GM23338 (cell line): ENCODE results near the gene CACNA1F. TPM values are rescaled to one million over a fixed set of nuclear protein-coding genes. Genes with fewer than 3 reads are reported as not detected.

Experiments
- ATAC-seq: fragments of 200-7000 bp; cut with Tn5 transposase; 3 replicates; pipeline ENCODE4 v1.9.1; 2020
- DNase-seq: peaks from one replicate; pipeline ENCODE4 v3.0.0-alpha.2; 2015; ENCODE audit warnings: low spot score
- H2AFZ ChIP-seq: fragments of 200-600 bp; sonication (generic); 2 replicates; pipeline ENCODE4 v1.8.0; 2016; ENCODE audit warnings: antibody characterized with exemption, mild to moderate bottlenecking, moderate library complexity
- H3F3A ChIP-seq: fragments of 200-600 bp; sonication (generic); replicated peaks from 2 replicates; pipeline ENCODE4 v1.8.0; 2017; ENCODE audit warnings: antibody characterized with exemption, mixed run types, low read depth
- H3K27ac ChIP-seq: fragments of 200-600 bp; sonication (generic); 2 replicates; pipeline ENCODE4 v1.6.1; 2016; ENCODE audit warnings: low read depth
- H3K27me3 ChIP-seq: fragments of 200-600 bp; sonication (generic); 2 replicates; pipeline ENCODE4 v1.8.0; 2016; ENCODE audit warnings: mild to moderate bottlenecking, mixed run types, moderate library complexity; ENCODE audit not compliant: insufficient read depth
- H3K36me3 ChIP-seq: fragments of 200-600 bp; sonication (generic); 2 replicates; pipeline ENCODE4 v1.8.0; 2016; ENCODE audit warnings: mild to moderate bottlenecking; ENCODE audit not compliant: insufficient read depth
- H3K4me1 ChIP-seq: fragments of 200-600 bp; sonication (generic); 2 replicates; pipeline ENCODE4 v1.8.0; 2016; ENCODE audit warnings: mild to moderate bottlenecking, moderate library complexity; ENCODE audit not compliant: insufficient read depth
- H3K4me2 ChIP-seq: fragments of 200-600 bp; sonication (generic); 2 replicates; pipeline ENCODE4 v1.7.1; 2017; ENCODE audit warnings: mixed run types
- H3K4me3 ChIP-seq: fragments of 200-600 bp; sonication (generic); 2 replicates; pipeline ENCODE4 v1.6.1; 2016; ENCODE audit warnings: mixed run types
- H3K79me2 ChIP-seq: fragments of 200-600 bp; sonication (generic); replicated peaks from 2 replicates; pipeline ENCODE4 v1.8.0; 2017; ENCODE audit warnings: mild to moderate bottlenecking; ENCODE audit not compliant: insufficient read depth
- H3K9me2 ChIP-seq: fragments of 200-600 bp; sonication (generic); 2 replicates; pipeline ENCODE4 v1.8.0; 2017; ENCODE audit not compliant: insufficient read depth
- H4K20me1 ChIP-seq: fragments of 200-600 bp; sonication (generic); replicated peaks from 2 replicates; pipeline ENCODE4 v1.8.0; 2017; ENCODE audit warnings: mild to moderate bottlenecking; ENCODE audit not compliant: insufficient read depth
- H3K27ac Mint-ChIP-seq: 2 replicates; pipeline ENCODE4 v1.8.0; 2020; ENCODE audit warnings: inconsistent platforms, mild to moderate bottlenecking, moderate library complexity, mixed read lengths
- H3K27me3 Mint-ChIP-seq: 3 replicates; pipeline ENCODE4 v1.8.0; 2022; ENCODE audit warnings: low read depth, mild to moderate bottlenecking, moderate library complexity, mixed read lengths, inconsistent platforms; ENCODE audit not compliant: insufficient read depth, poor library complexity
- H3K36me3 Mint-ChIP-seq: 3 replicates; pipeline ENCODE4 v1.8.0; 2021; ENCODE audit warnings: low read depth, mild to moderate bottlenecking, inconsistent platforms, moderate library complexity, mixed read lengths
- H3K4me1 Mint-ChIP-seq: 3 replicates; pipeline ENCODE4 v1.8.0; 2020; ENCODE audit warnings: mild to moderate bottlenecking, inconsistent platforms, mixed read lengths
- H3K4me3 Mint-ChIP-seq: 3 replicates; pipeline ENCODE4 v1.8.0; 2021; ENCODE audit warnings: moderate library complexity, mild to moderate bottlenecking, inconsistent platforms, mixed read lengths
- H3K9me3 Mint-ChIP-seq: 3 replicates; pipeline ENCODE4 v1.8.0; 2020; ENCODE audit warnings: moderate library complexity, mild to moderate bottlenecking, inconsistent platforms, mixed read lengths
- CREB1 ChIP-seq: fragments of 250-450 bp; sonication (Bioruptor Pico); IDR thresholded peaks from 2 replicates; pipeline ENCODE4 v1.5.0; 2020; ENCODE audit warnings: low read depth, mild to moderate bottlenecking, moderate library complexity
- CTCF ChIP-seq, 2 experiments: fragments of 200-600 bp in 1 of 2; sonication (generic) in 1 of 2; conservative IDR thresholded peaks; 2 replicates each; pipeline versions ENCODE4 v1.5.1 to v1.6.1; 2016 to 2017; ENCODE audit warnings: antibody characterized with exemption in 2 of 2, low read depth in 2 of 2, mild to moderate bottlenecking in 2 of 2, moderate library complexity in 1 of 2
- EZH2 ChIP-seq: fragments of 200-600 bp; sonication (generic); IDR thresholded peaks from one replicate; pipeline ENCODE4 v1.8.0; 2017; ENCODE audit warnings: antibody characterized with exemption, mild to moderate bottlenecking, low read depth; ENCODE audit not compliant: unreplicated experiment
- EZH2phosphoT487 ChIP-seq: fragments of 200-600 bp; sonication (generic); IDR thresholded peaks from one replicate; pipeline ENCODE4 v1.8.1; 2018; ENCODE audit warnings: antibody characterized with exemption; ENCODE audit not compliant: unreplicated experiment
- JUNB ChIP-seq: IDR thresholded peaks from one replicate; pipeline ENCODE4 v1.6.1; 2016; ENCODE audit warnings: antibody characterized with exemption; ENCODE audit not compliant: unreplicated experiment
- NANOG ChIP-seq: IDR thresholded peaks from 2 replicates; pipeline ENCODE4 v1.6.1; 2016; ENCODE audit warnings: antibody characterized with exemption, borderline replicate concordance
- POLR2AphosphoS5 ChIP-seq: IDR thresholded peaks from 2 replicates; pipeline ENCODE4 v1.6.1; 2016; ENCODE audit warnings: antibody characterized with exemption, low read depth
- STAT1 ChIP-seq: IDR thresholded peaks from one replicate; pipeline ENCODE4 v1.6.1; 2016; ENCODE audit warnings: antibody characterized with exemption; ENCODE audit not compliant: unreplicated experiment
- ZNF114 ChIP-seq: fragments of 250-450 bp; sonication (Bioruptor Pico); IDR thresholded peaks from 2 replicates; pipeline ENCODE4 v1.5.0; 2020; ENCODE audit warnings: mild to moderate bottlenecking, moderate library complexity
- ZNF331 ChIP-seq: fragments of 250-450 bp; sonication (Bioruptor Pico); IDR thresholded peaks from 2 replicates; pipeline ENCODE4 v1.5.0; 2020; ENCODE audit warnings: low read depth, mild to moderate bottlenecking, moderate library complexity
- ZNF462 ChIP-seq: fragments of 250-450 bp; sonication (Bioruptor Pico); IDR thresholded peaks from 2 replicates; pipeline ENCODE4 v1.5.0; 2020; ENCODE audit warnings: mild to moderate bottlenecking, moderate library complexity
- polyA plus RNA-seq: library from polyadenylated mRNA; unstranded; fragments of >200 nt; fragmentation: Nextera tagmentation; extraction: Ambion mirVana; gene quantifications from 2 replicates; pipeline ENCODE4 v1.2.1, GENCODE V29; 2016
- total RNA-seq: library from RNA; depleted of rRNA; stranded (reverse); fragments of >200 nt; shearing (Covaris generic); gene quantifications from 2 replicates; pipeline ENCODE4 v1.2.3, GENCODE V29; 2014
- TF ChIP-seq, protein P1 (sequence below): IDR thresholded peaks from one replicate; pipeline ENCODE4 v1.6.1; 2018; ENCODE audit warnings: antibody characterized with exemption; ENCODE audit not compliant: unreplicated experiment
- TF ChIP-seq, protein P2 (sequence below): IDR thresholded peaks from 2 replicates; pipeline ENCODE4 v1.6.1; 2016; ENCODE audit warnings: antibody characterized with exemption

CACNA1F gene
- total and polyA plus RNA-seq, 2 experiments from 2014 or later, result 0.44 to 0.90 TPM

DNA sequence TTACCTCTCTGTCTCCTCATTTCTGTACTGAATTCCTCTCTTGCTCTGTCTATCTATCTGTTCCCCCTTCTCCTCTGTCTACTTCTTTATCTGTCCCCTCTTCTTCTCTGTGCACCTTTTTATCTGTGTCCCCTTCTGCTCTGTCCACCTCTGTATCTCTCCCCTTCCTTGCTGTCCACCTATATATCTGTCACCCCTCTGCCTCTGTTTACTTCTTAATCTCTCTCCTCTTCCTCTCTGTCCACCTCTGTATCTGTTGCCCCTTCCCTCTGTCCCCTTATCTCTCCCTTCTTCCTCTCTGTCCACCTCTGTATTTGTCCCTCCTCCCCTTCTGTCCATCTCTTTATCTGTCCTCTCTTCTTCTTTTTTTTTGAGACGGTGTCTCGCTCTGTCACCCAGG lies 11.1 kb upstream of the CACNA1F start:
- Mint-ChIP-seq H3K4me1 (no peaks in the 10 kb centered on the region), H3K9me3 (no peaks in the 10 kb centered on the region; the same call in 2 of the 3 replicates), H3K36me3 (peaks cover 2% of the 10 kb centered on the region; the same call in 1 of the 3 replicates), H3K4me3 (no peak overlapping the region), H3K27me3 (peaks cover 5% of the 10 kb centered on the region), H3K27ac (no peak overlapping the region)
- Histone ChIP-seq H2AFZ (no peak overlapping the region), H3K4me3 (no peak overlapping the region), H3K79me2 (no peaks in the 10 kb centered on the region), H3K27ac (no peak overlapping the region), H3K4me2 (no peak overlapping the region), H3K36me3 (no peaks in the 10 kb centered on the region), H3K4me1 (no peaks in the 10 kb centered on the region), H3F3A (no peaks in the 10 kb centered on the region), H4K20me1 (no peaks in the 10 kb centered on the region), H3K27me3 (no peaks in the 10 kb centered on the region), H3K9me2 (no peaks in the 10 kb centered on the region)
- TF ChIP-seq STAT1 (no peak), CREB1 (CRISPR knock-in tag) (no peak), NANOG (no peak), POLR2AphosphoS5 (no peak), EZH2phosphoT487 (no peak), ZNF114 (no peak), JUNB (no peak), ZNF331 (CRISPR knock-in tag) (no peak), ZNF462 (CRISPR knock-in tag) (no peak), EZH2 (no peak), CTCF (conservative IDR thresholded peaks at IDR 0.05; ENCODE audit: low read depth in 2 of 2) (no peak)
- TF ChIP-seq, protein P1, sequence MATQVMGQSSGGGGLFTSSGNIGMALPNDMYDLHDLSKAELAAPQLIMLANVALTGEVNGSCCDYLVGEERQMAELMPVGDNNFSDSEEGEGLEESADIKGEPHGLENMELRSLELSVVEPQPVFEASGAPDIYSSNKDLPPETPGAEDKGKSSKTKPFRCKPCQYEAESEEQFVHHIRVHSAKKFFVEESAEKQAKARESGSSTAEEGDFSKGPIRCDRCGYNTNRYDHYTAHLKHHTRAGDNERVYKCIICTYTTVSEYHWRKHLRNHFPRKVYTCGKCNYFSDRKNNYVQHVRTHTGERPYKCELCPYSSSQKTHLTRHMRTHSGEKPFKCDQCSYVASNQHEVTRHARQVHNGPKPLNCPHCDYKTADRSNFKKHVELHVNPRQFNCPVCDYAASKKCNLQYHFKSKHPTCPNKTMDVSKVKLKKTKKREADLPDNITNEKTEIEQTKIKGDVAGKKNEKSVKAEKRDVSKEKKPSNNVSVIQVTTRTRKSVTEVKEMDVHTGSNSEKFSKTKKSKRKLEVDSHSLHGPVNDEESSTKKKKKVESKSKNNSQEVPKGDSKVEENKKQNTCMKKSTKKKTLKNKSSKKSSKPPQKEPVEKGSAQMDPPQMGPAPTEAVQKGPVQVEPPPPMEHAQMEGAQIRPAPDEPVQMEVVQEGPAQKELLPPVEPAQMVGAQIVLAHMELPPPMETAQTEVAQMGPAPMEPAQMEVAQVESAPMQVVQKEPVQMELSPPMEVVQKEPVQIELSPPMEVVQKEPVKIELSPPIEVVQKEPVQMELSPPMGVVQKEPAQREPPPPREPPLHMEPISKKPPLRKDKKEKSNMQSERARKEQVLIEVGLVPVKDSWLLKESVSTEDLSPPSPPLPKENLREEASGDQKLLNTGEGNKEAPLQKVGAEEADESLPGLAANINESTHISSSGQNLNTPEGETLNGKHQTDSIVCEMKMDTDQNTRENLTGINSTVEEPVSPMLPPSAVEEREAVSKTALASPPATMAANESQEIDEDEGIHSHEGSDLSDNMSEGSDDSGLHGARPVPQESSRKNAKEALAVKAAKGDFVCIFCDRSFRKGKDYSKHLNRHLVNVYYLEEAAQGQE, result no peak
- TF ChIP-seq, protein P2, sequence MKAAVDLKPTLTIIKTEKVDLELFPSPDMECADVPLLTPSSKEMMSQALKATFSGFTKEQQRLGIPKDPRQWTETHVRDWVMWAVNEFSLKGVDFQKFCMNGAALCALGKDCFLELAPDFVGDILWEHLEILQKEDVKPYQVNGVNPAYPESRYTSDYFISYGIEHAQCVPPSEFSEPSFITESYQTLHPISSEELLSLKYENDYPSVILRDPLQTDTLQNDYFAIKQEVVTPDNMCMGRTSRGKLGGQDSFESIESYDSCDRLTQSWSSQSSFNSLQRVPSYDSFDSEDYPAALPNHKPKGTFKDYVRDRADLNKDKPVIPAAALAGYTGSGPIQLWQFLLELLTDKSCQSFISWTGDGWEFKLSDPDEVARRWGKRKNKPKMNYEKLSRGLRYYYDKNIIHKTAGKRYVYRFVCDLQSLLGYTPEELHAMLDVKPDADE, result no peak
- DNase-seq (no peak), ATAC-seq (no peak)
